Osteoblast (primary cell): ENCODE results near the gene CHRND. TPM values are rescaled to one million over a fixed set of nuclear protein-coding genes. Genes with fewer than 3 reads are reported as not detected.

Experiments
- DNase-seq: peaks from one replicate; pipeline ENCODE4 v3.0.0; 2011; ENCODE audit warnings: low spot score, mixed read lengths; ENCODE audit not compliant: insufficient read length; ENCODE audit errors: missing footprints
- H2AFZ ChIP-seq: 2 replicates; pipeline ENCODE4 v1.6.0; 2011; ENCODE audit warnings: mild to moderate bottlenecking, low read length
- H3K27ac ChIP-seq: 2 replicates; pipeline ENCODE4 v1.5.1; 2011; ENCODE audit warnings: mild to moderate bottlenecking, low read depth, low read length, moderate library complexity
- H3K27me3 ChIP-seq: 2 replicates; pipeline ENCODE4 v1.6.0; 2012; ENCODE audit warnings: mild to moderate bottlenecking, control low read depth, inconsistent platforms, low read length, moderate library complexity; ENCODE audit not compliant: insufficient read depth
- H3K36me3 ChIP-seq: 2 replicates; pipeline ENCODE4 v1.5.1; 2011; ENCODE audit warnings: mild to moderate bottlenecking, low read length, control low read depth, moderate library complexity; ENCODE audit not compliant: insufficient read depth
- H3K4me1 ChIP-seq: 2 replicates; pipeline ENCODE4 v1.5.1; 2011; ENCODE audit warnings: mild to moderate bottlenecking, low read length, control low read depth, moderate library complexity; ENCODE audit not compliant: insufficient read depth
- H3K4me2 ChIP-seq: 2 replicates; pipeline ENCODE4 v1.6.0; 2011; ENCODE audit warnings: mild to moderate bottlenecking, low read length; ENCODE audit not compliant: insufficient read depth
- H3K4me3 ChIP-seq: fragments of 200-600 bp; sonication (generic); 3 replicates; pipeline ENCODE4 v1.5.1; 2012; ENCODE audit warnings: mild to moderate bottlenecking, low read length, inconsistent platforms; ENCODE audit not compliant: insufficient read depth
- H3K79me2 ChIP-seq: 2 replicates; pipeline ENCODE4 v1.6.0; 2012; ENCODE audit warnings: mild to moderate bottlenecking, low read length, control low read depth, inconsistent platforms; ENCODE audit not compliant: insufficient read depth
- H3K9me3 ChIP-seq: 2 replicates; pipeline ENCODE4 v1.5.1; 2011; ENCODE audit warnings: low read depth, low read length, control low read depth
- H4K20me1 ChIP-seq: 2 replicates; pipeline ENCODE4 v1.6.0; 2012; ENCODE audit warnings: mild to moderate bottlenecking, low read length, control low read depth; ENCODE audit not compliant: insufficient read depth
- total RNA-seq: library from RNA; depleted of rRNA; stranded (reverse); fragments of >200 nt; gene quantifications from 2 replicates; pipeline ENCODE4 v1.2.3, GENCODE V29; 2012
- TF ChIP-seq, protein P1 (sequence below): IDR thresholded peaks from 2 replicates; pipeline ENCODE4 v1.5.1; 2011; ENCODE audit warnings: mild to moderate bottlenecking, low read depth, low read length, moderate library complexity; ENCODE audit errors: extremely low read depth

CHRND gene
- total RNA-seq, 1 donor = not detected

DNA sequence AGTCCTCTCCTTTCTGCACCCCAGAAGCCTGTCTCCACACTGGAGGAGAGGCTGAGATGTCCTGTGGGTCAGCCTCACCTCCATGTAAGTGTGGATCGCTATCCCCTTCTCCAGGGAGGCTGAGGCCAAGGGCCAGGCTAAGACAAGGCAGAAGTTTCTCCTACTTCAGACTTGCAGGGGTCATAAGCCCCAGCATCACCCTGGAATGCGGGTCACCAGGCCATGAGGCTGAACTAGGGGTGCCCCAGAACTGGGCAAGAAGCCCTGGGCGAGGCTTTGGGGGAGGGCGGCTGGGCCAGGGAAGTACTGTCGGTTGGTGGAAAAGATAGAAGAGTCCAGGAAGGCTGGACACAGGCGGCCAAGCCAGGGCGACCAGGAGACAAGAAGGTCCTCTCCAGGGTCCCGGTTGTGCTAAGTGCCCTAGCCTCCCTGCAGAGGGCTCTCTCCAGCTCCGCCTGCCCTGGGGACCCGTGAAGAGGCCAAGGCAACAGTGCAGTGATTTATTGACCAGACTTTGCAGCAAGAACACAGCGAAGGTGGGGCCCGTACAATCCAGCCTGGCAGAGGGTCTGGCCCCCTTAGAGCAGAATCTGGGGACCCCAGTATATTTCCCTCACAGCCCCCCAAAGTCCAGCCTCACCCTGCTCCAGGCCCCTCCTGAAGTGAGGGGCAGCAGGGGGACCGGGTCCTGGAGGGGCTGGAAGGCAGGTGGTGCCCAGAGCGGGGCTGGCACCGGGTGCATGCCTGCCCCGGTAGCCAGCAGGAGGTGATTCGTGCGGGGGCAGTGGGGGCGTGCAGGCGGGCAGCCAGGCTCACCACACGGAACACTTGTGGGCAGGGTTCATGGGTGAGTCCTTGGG is 46.4 kb upstream of the CHRND start:
- Histone ChIP-seq H2AFZ (no peak overlapping the region), H3K4me1 (no peaks in the 10 kb centered on the region), H3K4me2 (no peak overlapping the region), H3K9me3 (no peaks in the 10 kb centered on the region), H3K27me3 (peaks cover 13% of the 10 kb centered on the region), H3K79me2 (no peaks in the 10 kb centered on the region), H4K20me1 (no peaks in the 10 kb centered on the region), H3K36me3 (no peaks in the 10 kb centered on the region), H3K27ac (no peak overlapping the region), H3K4me3 (no peak overlapping the region)
- DNase-seq = peak; percentile 76
- TF ChIP-seq, protein P1, sequence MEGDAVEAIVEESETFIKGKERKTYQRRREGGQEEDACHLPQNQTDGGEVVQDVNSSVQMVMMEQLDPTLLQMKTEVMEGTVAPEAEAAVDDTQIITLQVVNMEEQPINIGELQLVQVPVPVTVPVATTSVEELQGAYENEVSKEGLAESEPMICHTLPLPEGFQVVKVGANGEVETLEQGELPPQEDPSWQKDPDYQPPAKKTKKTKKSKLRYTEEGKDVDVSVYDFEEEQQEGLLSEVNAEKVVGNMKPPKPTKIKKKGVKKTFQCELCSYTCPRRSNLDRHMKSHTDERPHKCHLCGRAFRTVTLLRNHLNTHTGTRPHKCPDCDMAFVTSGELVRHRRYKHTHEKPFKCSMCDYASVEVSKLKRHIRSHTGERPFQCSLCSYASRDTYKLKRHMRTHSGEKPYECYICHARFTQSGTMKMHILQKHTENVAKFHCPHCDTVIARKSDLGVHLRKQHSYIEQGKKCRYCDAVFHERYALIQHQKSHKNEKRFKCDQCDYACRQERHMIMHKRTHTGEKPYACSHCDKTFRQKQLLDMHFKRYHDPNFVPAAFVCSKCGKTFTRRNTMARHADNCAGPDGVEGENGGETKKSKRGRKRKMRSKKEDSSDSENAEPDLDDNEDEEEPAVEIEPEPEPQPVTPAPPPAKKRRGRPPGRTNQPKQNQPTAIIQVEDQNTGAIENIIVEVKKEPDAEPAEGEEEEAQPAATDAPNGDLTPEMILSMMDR = no peak

DNA sequence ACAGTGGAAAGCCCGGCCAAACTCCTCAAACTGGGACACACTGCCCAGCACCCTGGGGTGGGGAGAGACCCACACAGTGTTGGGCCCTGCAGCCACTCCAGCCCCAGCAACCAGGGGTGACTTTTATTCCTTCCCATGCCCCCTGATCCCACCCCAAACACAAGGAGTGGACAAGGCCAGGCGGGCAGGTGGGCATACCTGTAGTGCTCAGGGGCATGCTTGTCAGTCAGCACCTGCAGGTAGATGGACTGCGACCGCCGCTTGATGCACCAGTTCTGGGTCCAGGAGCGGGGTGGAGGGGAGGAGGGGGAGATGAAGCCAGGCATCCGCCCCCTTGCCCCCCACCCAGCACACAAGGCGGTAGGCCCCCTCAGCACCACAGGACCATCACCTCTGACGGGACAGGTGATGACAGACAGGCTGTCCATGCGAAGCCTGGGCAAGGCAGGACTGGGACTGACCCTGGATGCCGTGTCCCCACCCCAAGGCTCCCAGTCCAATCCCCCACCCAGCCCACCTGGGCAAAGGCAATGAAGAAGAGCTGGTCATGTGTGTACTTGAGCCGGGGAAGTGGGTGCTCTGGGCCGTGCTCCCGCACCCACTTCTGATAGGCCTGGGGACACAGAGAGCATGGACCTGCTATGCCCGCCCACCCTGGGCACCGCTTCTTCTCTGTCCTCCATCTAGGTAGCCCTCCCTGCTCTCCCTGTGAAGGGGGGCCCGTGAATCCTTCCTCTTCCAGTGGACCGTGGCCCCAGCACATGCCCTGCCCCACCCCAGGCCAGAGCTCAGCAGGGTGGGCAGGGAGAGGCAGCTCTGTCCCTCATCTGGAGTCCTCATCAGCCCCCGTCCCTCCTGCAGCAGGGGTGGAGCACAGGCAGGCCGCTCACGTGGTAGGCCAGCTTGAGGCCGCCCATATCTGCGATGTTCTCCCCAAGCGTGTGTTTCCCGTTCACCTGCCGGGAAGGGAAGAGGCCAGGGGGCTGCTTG is 45.5 kb upstream of the CHRND start:
- peak; percentile 84 for DNase-seq
- Histone ChIP-seq H4K20me1 (no peaks in the 10 kb centered on the region), H3K4me1 (no peaks in the 10 kb centered on the region), H3K27me3 (peaks cover 16% of the 10 kb centered on the region), H3K9me3 (no peaks in the 10 kb centered on the region), H3K27ac (no peak overlapping the region), H2AFZ (no peak overlapping the region), H3K4me3 (no peak overlapping the region), H3K79me2 (no peaks in the 10 kb centered on the region), H3K36me3 (no peaks in the 10 kb centered on the region), H3K4me2 (no peak overlapping the region)
- TF ChIP-seq, protein P1 = no peak

DNA sequence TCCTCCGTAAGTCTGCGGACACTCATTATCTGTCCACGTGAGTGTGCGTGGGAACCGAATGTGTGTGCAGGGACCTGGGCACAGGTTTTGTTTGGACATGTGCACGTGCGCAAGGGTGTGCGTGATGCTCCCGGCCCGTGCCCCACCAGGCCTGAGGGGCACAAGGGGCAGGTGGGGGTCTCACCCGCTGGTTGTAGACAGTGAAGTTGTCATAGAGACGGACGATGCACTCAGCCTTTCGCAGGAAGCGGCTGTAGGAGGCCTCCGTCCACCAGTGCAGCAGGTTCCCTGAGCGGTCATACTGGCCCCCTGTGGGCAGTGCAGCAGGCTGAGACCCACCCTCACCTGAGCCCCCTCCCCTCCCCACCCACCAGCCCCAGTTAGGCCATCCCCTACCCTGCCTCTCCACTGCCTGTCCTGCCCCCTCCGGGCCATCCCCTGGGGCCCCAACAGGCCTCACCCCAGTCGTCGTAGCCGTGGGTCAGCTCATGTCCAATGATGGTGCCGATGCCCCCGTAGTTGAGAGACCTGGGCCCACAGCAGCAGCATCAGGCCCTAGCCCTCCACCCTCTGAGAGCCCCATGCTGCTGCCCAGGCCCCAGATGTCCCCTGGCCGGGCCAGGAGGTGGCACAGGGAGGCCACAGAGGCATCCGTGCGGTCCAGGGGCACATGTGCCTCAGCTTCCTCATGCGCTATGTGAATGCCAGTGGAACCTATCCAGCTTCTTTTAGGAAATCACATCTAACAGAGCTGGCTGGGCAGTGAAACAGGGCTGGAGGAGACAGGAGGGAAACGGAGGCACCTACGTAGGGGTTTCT is 44.4 kb upstream of the CHRND start:
- H3K36me3 ChIP-seq = no peaks in the 10 kb centered on the region
- H3K4me2 ChIP-seq = no peak overlapping the region
- no peaks in the 10 kb centered on the region for H4K20me1 ChIP-seq
- H2AFZ ChIP-seq = no peak overlapping the region
- no peak overlapping the region for H3K4me3 ChIP-seq
- no peaks in the 10 kb centered on the region for H3K9me3 ChIP-seq
- H3K27ac ChIP-seq = no peak overlapping the region
- TF ChIP-seq, protein P1 = no peak
- H3K79me2 ChIP-seq = no peaks in the 10 kb centered on the region
- peak; percentile 77 for DNase-seq
- H3K27me3 ChIP-seq = peaks cover 25% of the 10 kb centered on the region
- H3K4me1 ChIP-seq = no peaks in the 10 kb centered on the region
